Upper lobe of left lung (tissue), 4 donors: Measurements from ENCODE around the gene KRT80.

Experiments used
- CTCF ChIP-seq, 6 experiments: fragments of 450-650 bp in 4 of 6; fragments of 200-600 bp in 2 of 6; sonication (generic) in 2 of 6; IDR thresholded peaks; one replicate each; pipeline ENCODE4 v1.5.1; 2016 to 2019; ENCODE audit warnings: antibody characterized with exemption in 6 of 6
- EP300 ChIP-seq, 4 donors: sonication (generic); formaldehyde crosslinking; IDR thresholded peaks; one replicate each; pipeline ENCODE4 v1.5.1; 2017; ENCODE audit warnings: antibody characterized with exemption in 4 of 4, control low read depth in 2 of 4
- POLR2AphosphoS5 ChIP-seq, 2 donors: sonication (generic); formaldehyde crosslinking; IDR thresholded peaks; one replicate each; pipeline ENCODE4 v1.5.1; 2017; ENCODE audit warnings: antibody characterized with exemption in 2 of 2

GRCh38 chr12:52235001-52235764, 43.4 kb upstream of the KRT80 start:
- TF ChIP-seq CTCF (IDR thresholded peaks at IDR 0.05), result no peak
- no peak for TF ChIP-seq EP300 (IDR thresholded peaks at IDR 0.05)
- no peak for TF ChIP-seq POLR2AphosphoS5 (IDR thresholded peaks at IDR 0.05)
